ENCODE data around the gene APBB2. TPM values are rescaled to one million over a fixed set of nuclear protein-coding genes. Genes with fewer than 3 reads are reported as not detected.

Gene APBB2
- total and polyA plus RNA-seq, 12 donors, result 5.2 to 35.4 (median 26.3) TPM

- DNase-seq (no peak), ATAC-seq (no peak)
- Histone ChIP-seq H3K27me3 (no peaks in the 10 kb centered on the region), H3K4me3 (no peak overlapping the region), H3K4me1 (peaks cover 0 to 60% (median 13%) of the 10 kb centered on the region in 9 donors), H3K9me3 (no peaks in the 10 kb centered on the region), H3K27ac (peak overlapping the region in 3 of 10 donors; percentile 7 to 52 (median 32)), H3K36me3 (no peaks in the 10 kb centered on the region)
- WGBS, 2 donors, result 65 to 66% methylated on average over 5 of the region's 5 CpGs
- TF ChIP-seq, protein P1, sequence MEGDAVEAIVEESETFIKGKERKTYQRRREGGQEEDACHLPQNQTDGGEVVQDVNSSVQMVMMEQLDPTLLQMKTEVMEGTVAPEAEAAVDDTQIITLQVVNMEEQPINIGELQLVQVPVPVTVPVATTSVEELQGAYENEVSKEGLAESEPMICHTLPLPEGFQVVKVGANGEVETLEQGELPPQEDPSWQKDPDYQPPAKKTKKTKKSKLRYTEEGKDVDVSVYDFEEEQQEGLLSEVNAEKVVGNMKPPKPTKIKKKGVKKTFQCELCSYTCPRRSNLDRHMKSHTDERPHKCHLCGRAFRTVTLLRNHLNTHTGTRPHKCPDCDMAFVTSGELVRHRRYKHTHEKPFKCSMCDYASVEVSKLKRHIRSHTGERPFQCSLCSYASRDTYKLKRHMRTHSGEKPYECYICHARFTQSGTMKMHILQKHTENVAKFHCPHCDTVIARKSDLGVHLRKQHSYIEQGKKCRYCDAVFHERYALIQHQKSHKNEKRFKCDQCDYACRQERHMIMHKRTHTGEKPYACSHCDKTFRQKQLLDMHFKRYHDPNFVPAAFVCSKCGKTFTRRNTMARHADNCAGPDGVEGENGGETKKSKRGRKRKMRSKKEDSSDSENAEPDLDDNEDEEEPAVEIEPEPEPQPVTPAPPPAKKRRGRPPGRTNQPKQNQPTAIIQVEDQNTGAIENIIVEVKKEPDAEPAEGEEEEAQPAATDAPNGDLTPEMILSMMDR (IDR thresholded peaks at IDR 0.05), result no peak
- intact Hi-C loops (cut with DNase I), result no loop called here
Measured at GRCh38 chr4:41098093-41099048, 116.0 kb downstream of the APBB2 start.

DNA sequence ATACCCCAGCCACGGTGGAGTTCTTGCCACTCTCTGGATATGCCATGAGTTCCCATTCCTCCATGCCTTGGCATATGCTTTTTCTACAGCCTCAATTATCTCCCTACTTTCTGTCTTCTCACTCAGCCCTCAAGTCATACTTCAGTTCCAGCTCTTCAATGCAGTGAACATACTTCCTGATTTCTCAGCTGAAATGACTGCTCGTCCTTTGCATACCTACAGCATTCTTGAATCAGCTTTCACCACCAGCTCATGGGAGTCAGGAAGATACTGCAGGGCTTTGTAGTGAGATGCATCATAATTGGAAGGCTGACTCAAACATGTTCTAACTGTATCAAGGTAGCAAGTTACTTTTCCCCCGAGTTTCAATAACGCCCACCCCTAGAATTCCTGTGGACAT lies 118.4 kb downstream of the APBB2 start:
- TF ChIP-seq, protein P1 (IDR thresholded peaks at IDR 0.05), result no peak
- H3K27ac ChIP-seq, result no peak overlapping the region
- no peaks in the 10 kb centered on the region for H3K9me3 ChIP-seq
- intact Hi-C loops (cut with DNase I), result no loop called here
- H3K27me3 ChIP-seq, result no peaks in the 10 kb centered on the region
- 84 to 86% methylated on average over 4 of the region's 4 CpGs for WGBS, 2 donors
- H3K36me3 ChIP-seq, result no peaks in the 10 kb centered on the region
- ATAC-seq (no peak), DNase-seq (no peak)
- peaks cover 0 to 69% (median 11%) of the 10 kb centered on the region in 9 donors for H3K4me1 ChIP-seq
- no peak overlapping the region for H3K4me3 ChIP-seq

DNA sequence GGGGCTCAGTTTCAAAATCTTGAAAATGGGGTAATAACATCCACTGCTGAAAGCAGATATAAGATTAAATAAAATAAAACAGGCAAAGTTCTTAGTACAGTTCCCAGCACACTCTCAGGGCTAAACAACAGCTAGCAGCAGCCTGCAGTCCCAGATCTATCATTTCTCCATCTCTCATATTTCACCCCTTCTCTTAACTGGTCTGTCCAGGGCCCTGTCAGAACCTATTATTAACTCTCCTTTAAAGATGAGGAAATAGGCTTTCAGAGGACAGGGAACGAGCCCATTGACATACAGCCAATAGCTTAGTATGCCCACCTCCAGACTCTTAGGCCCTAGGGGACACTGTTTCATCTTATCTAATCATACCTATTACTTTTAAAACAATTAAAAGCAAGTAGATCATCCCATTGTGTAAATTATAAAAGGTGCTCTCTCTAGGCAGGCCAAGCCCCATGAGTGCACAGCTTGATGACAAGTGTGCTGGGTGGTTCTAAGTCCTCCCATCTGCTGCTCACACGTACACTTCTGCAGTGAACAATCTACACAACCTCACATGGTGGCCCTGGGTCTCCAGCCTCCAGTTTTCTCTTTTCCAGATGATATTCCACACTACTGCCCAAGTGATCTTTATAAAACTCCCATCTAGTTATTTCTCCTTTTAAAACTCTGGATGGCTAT lies 119.0 kb downstream of the APBB2 start:
- H3K4me3 ChIP-seq, result no peak overlapping the region
- H3K27ac ChIP-seq, result no peak overlapping the region
- DNase-seq (no peak), ATAC-seq (peak in 1 of 8 donors; percentile 31)
- H3K4me1 ChIP-seq, result peaks cover 0 to 63% (median 11%) of the 10 kb centered on the region in 9 donors
- H3K27me3 ChIP-seq, result no peaks in the 10 kb centered on the region
- WGBS, 2 donors, result 72 to 84% methylated on average over 2 of the region's 2 CpGs
- H3K9me3 ChIP-seq, result no peaks in the 10 kb centered on the region
- TF ChIP-seq, protein P1 (IDR thresholded peaks at IDR 0.05), result no peak
- intact Hi-C loops (cut with DNase I), result no loop called here
- no peaks in the 10 kb centered on the region for H3K36me3 ChIP-seq

- TF ChIP-seq, protein P1 (IDR thresholded peaks at IDR 0.05), result no peak
- H3K9me3 ChIP-seq, result peaks cover 0 to 7% (median 0%) of the 10 kb centered on the region in 11 donors
- intact Hi-C loops (cut with DNase I), result loop anchor here in 1 of 10 donors (5.0 kb wide), 1 partner anchor 40 kb away; no protein-coding TSS in a partner anchor
- peaks cover 0 to 32% (median 0%) of the 10 kb centered on the region in 9 donors for H3K4me1 ChIP-seq
- H3K27ac ChIP-seq, result no peak overlapping the region
- WGBS, 2 donors, result 80% methylated on average over 3 of the region's 3 CpGs
- ATAC-seq, result no peak
- no peaks in the 10 kb centered on the region for H3K27me3 ChIP-seq
- H3K36me3 ChIP-seq, result no peaks in the 10 kb centered on the region
- H3K4me3 ChIP-seq, result no peak overlapping the region
- DNase-seq, result no peak
Measured at GRCh38 chr4:41092128-41092527, 122.2 kb downstream of the APBB2 start.

All from heart right ventricle (tissue), 16 donors.